ENCODE results near the gene NOTCH2.

NOTCH2 gene

GRCh38 chr1:119988306-119989062 lies 81.0 kb downstream of the NOTCH2 start:
- no peaks in the 10 kb centered on the region for H3K27me3 ChIP-seq (replicated peaks; ENCODE audit: insufficient read depth, low read length)
- H3K9ac ChIP-seq (ENCODE audit: low read length) = no peak overlapping the region
- H4K20me1 ChIP-seq (ENCODE audit: insufficient read depth, low read length) = no peaks in the 10 kb centered on the region
- H3K79me2 ChIP-seq (ENCODE audit: low read length) = no peaks in the 10 kb centered on the region
- no peaks in the 10 kb centered on the region for H3K36me3 ChIP-seq (replicated peaks; ENCODE audit: insufficient read depth, low read length)
- no peak overlapping the region for H3K4me3 ChIP-seq (ENCODE audit: low read length)
- no peaks in the 10 kb centered on the region for H3K9me3 ChIP-seq (replicated peaks; ENCODE audit: insufficient read depth, low read length)
- no peak for TF ChIP-seq CTCF (IDR thresholded peaks at IDR 0.05; ENCODE audit: low read length)
- no peak for TF ChIP-seq EZH2phosphoT487 (IDR thresholded peaks at IDR 0.05; ENCODE audit: low read length)
- no peak for TF ChIP-seq EZH2 (optimal IDR thresholded peaks at IDR 0.05; ENCODE audit: low read depth, low read length)
- H3K4me1 ChIP-seq (ENCODE audit: low read length) = peaks cover 14% of the 10 kb centered on the region
- 0 out of 2 replicates have a peak, but pooled peaks cover 4% of the 10 kb centered on the region for H3F3A ChIP-seq (ENCODE audit: insufficient read depth, low read length)
- H3K4me2 ChIP-seq (ENCODE audit: low read depth, low read length) = no peak overlapping the region; the same call in 1 of the 2 replicates
- DNase-seq = no peak
- H2AFZ ChIP-seq (ENCODE audit: low read length) = no peak overlapping the region
- no peaks in the 10 kb centered on the region for H3K9me2 ChIP-seq (replicated peaks; ENCODE audit: insufficient read depth, low read length)
- H3K27ac ChIP-seq (ENCODE audit: low read length) = no peak overlapping the region

GRCh38 chr1:119987686-119988085 lies 81.8 kb downstream of the NOTCH2 start:
- no peaks in the 10 kb centered on the region for H3K27me3 ChIP-seq (replicated peaks; ENCODE audit: insufficient read depth, low read length)
- H3K36me3 ChIP-seq (replicated peaks; ENCODE audit: insufficient read depth, low read length) = no peaks in the 10 kb centered on the region
- TF ChIP-seq CTCF (IDR thresholded peaks at IDR 0.05; ENCODE audit: low read length) (no peak), EZH2phosphoT487 (IDR thresholded peaks at IDR 0.05; ENCODE audit: low read length) (no peak), EZH2 (optimal IDR thresholded peaks at IDR 0.05; ENCODE audit: low read depth, low read length) (no peak)
- H2AFZ ChIP-seq (ENCODE audit: low read length) = no peak overlapping the region
- no peak overlapping the region for H3K27ac ChIP-seq (ENCODE audit: low read length)
- peaks cover 14% of the 10 kb centered on the region for H3K4me1 ChIP-seq (ENCODE audit: low read length)
- peak; percentile 50 for DNase-seq
- H3K79me2 ChIP-seq (ENCODE audit: low read length) = no peaks in the 10 kb centered on the region
- no peak overlapping the region for H3K9ac ChIP-seq (ENCODE audit: low read length)
- H4K20me1 ChIP-seq (ENCODE audit: insufficient read depth, low read length) = no peaks in the 10 kb centered on the region
- 0 out of 2 replicates have a peak, but pooled peaks cover 4% of the 10 kb centered on the region for H3F3A ChIP-seq (ENCODE audit: insufficient read depth, low read length)
- no peaks in the 10 kb centered on the region for H3K9me2 ChIP-seq (replicated peaks; ENCODE audit: insufficient read depth, low read length)
- peak overlapping the region; percentile 37 for H3K4me2 ChIP-seq (ENCODE audit: low read depth, low read length)
- H3K4me3 ChIP-seq (ENCODE audit: low read length) = no peak overlapping the region
- no peaks in the 10 kb centered on the region for H3K9me3 ChIP-seq (replicated peaks; ENCODE audit: insufficient read depth, low read length)

DNA sequence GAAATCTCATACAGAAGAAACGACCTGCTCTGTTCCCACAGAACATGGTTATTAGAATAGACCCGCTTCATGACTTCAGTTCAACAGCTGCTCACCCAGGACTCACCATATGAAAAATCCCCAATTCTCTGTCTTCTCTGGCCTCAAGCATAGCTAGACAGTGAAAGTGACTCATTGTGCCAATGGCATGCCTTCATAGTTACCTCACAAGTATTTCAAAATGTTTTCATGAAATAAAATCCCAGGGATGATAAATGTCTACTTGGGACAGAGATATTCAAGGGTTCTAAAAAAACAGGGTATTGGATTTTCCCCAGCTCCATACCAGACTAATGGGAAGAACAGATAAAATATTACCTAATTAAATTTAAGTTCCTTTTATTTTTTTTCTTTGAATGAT lies 82.3 kb downstream of the NOTCH2 start:
- no peaks in the 10 kb centered on the region for H3K27me3 ChIP-seq (replicated peaks; ENCODE audit: insufficient read depth, low read length)
- no peaks in the 10 kb centered on the region for H3K9me2 ChIP-seq (replicated peaks; ENCODE audit: insufficient read depth, low read length)
- H3K9me3 ChIP-seq (replicated peaks; ENCODE audit: insufficient read depth, low read length) = no peaks in the 10 kb centered on the region
- H3K27ac ChIP-seq (ENCODE audit: low read length) = no peak overlapping the region
- no peaks in the 10 kb centered on the region for H4K20me1 ChIP-seq (ENCODE audit: insufficient read depth, low read length)
- no peak overlapping the region for H3K4me2 ChIP-seq (ENCODE audit: low read depth, low read length)
- H2AFZ ChIP-seq (ENCODE audit: low read length) = no peak overlapping the region
- H3K36me3 ChIP-seq (replicated peaks; ENCODE audit: insufficient read depth, low read length) = no peaks in the 10 kb centered on the region
- no peak for DNase-seq
- H3F3A ChIP-seq (ENCODE audit: insufficient read depth, low read length) = 0 out of 2 replicates have a peak, but pooled peaks cover 4% of the 10 kb centered on the region
- TF ChIP-seq EZH2 (optimal IDR thresholded peaks at IDR 0.05; ENCODE audit: low read depth, low read length) (no peak), CTCF (IDR thresholded peaks at IDR 0.05; ENCODE audit: low read length) (no peak), EZH2phosphoT487 (IDR thresholded peaks at IDR 0.05; ENCODE audit: low read length) (no peak)
- no peaks in the 10 kb centered on the region for H3K79me2 ChIP-seq (ENCODE audit: low read length)
- peaks cover 14% of the 10 kb centered on the region for H3K4me1 ChIP-seq (ENCODE audit: low read length)
- no peak overlapping the region for H3K9ac ChIP-seq (ENCODE audit: low read length)
- no peak overlapping the region for H3K4me3 ChIP-seq (ENCODE audit: low read length)
